NT2/D1 (cell line): ENCODE results near the gene LFNG.

Experiments used
- SUZ12 ChIP-seq: IDR thresholded peaks from 2 replicates; pipeline ENCODE4 v1.6.1; 2011; ENCODE audit not compliant: insufficient read length, insufficient read depth; ENCODE audit errors: extremely low read depth
- YY1 ChIP-seq: IDR thresholded peaks from 2 replicates; pipeline ENCODE4 v1.6.1; 2011; ENCODE audit not compliant: insufficient read length, insufficient read depth
- ZNF274 ChIP-seq: IDR thresholded peaks from 2 replicates; pipeline ENCODE4 v1.6.1; 2011; ENCODE audit warnings: mild to moderate bottlenecking, low read depth, low read length

GRCh38 chr7:2523941-2524807 lies 4.6 kb downstream of the LFNG start:
- TF ChIP-seq ZNF274 = no peak
- no peak for TF ChIP-seq YY1
- TF ChIP-seq SUZ12 = no peak
